ENCODE results near the gene DIO1. TPM values are rescaled to one million over a fixed set of nuclear protein-coding genes. Genes with fewer than 3 reads are reported as not detected.

The DIO1 gene
- total RNA-seq (not detected), polyA plus RNA-seq (not detected)
- long read RNA-seq, donor 1 = 0 reads
- long read RNA-seq, donor 2 = 0 reads
- long read RNA-seq, donor 3 = 0 reads

DNA sequence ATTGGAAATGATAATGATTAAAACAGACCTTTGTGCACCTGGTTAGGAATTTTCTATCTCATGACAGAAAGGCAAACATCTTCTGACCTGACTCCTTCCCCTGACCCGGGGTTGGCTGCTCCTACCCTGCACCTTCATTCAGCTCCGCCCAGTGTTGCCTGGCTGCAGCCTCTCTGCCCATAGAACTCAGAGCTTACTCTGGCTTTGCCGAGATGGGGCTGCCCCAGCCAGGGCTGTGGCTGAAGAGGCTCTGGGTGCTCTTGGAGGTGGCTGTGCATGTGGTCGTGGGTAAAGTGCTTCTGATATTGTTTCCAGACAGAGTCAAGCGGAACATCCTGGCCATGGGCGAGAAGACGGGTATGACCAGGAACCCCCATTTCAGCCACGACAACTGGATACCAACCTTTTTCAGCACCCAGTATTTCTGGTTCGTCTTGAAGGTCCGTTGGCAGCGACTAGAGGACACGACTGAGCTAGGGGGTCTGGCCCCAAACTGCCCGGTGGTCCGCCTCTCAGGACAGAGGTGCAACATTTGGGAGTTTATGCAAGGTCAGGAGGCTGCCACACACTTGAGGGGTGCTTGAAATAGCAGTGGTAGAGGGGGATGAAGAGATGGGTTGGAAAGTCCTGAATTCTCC is at the start of gene DIO1:
Gene DIO1 (plus strand): TSS at position 189 of the 638 bp plus-strand sequence. CDS start 24 bp downstream, at position 213.
- TF ChIP-seq, protein P1, sequence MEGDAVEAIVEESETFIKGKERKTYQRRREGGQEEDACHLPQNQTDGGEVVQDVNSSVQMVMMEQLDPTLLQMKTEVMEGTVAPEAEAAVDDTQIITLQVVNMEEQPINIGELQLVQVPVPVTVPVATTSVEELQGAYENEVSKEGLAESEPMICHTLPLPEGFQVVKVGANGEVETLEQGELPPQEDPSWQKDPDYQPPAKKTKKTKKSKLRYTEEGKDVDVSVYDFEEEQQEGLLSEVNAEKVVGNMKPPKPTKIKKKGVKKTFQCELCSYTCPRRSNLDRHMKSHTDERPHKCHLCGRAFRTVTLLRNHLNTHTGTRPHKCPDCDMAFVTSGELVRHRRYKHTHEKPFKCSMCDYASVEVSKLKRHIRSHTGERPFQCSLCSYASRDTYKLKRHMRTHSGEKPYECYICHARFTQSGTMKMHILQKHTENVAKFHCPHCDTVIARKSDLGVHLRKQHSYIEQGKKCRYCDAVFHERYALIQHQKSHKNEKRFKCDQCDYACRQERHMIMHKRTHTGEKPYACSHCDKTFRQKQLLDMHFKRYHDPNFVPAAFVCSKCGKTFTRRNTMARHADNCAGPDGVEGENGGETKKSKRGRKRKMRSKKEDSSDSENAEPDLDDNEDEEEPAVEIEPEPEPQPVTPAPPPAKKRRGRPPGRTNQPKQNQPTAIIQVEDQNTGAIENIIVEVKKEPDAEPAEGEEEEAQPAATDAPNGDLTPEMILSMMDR (IDR thresholded peaks at IDR 0.05) = no peak
- no peak for TF ChIP-seq POLR2A (IDR thresholded peaks at IDR 0.05)
- WGBS, 4 donors = 78 to 82% (median 80%) methylated on average over 12 to 14 of the region's 14 CpGs
- Histone ChIP-seq H3K4me3 (no peak within 1 kb of the TSS), H3K27me3 (no peaks in the 10 kb centered on the region), H3K4me1 (peaks cover 0 to 61% (median 7%) of the 10 kb centered on the region in 12 donors), H3K9me3 (no peaks in the 10 kb centered on the region), H3K36me3 (no peaks in the 10 kb centered on the region), H3K27ac (peak within 1 kb of the TSS in 2 of 12 donors; percentile 19 to 85)
- intact Hi-C loops (cut with DNase I) = loop anchor here in 2 of 10 donors (5.0 to 10.0 kb wide), 2 partner anchors 53 to 161 kb away; partner anchors contain the start of genes IFT25 (in 2 of the 2), LRRC42 (in 2 of the 2), TCEANC2 (in 1 of the 2) and TMEM59 (in 1 of the 2)
- ATAC-seq = no peak
- DNase-seq = no peak

DNA sequence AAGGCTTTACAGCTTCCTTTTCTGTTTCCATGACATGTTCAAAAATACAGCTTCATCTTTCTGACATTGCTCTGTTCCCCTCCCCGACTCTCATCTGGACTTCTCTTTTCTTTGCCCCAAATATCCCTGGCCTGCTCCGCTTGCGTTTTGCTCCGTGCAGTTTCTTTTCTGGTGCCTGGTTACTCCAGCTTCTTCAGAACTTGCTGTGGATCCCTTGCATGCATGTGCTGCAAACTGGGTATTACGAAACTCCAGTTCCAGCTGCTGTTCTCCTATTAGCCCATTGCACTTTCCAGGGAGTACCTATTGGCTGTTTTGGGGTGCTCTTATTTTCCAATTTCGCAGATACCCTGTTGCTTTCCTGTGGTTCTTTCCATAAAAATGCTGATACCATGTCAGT is 46.0 kb upstream of the DIO1 start:
- 87 to 94% (median 92%) methylated on average over 6 of the region's 6 CpGs for WGBS, 4 donors
- no peak overlapping the region for H3K27ac ChIP-seq
- peaks cover 0 to 6% (median 0%) of the 10 kb centered on the region in 12 donors for H3K9me3 ChIP-seq
- no peak for DNase-seq
- H3K27me3 ChIP-seq = no peaks in the 10 kb centered on the region
- TF ChIP-seq POLR2A (IDR thresholded peaks at IDR 0.05) = no peak
- TF ChIP-seq, protein P1 (IDR thresholded peaks at IDR 0.05) = no peak
- no peak overlapping the region for H3K4me3 ChIP-seq
- ATAC-seq = no peak
- H3K4me1 ChIP-seq = no peaks in the 10 kb centered on the region
- intact Hi-C loops (cut with DNase I) = no loop called here
- peaks cover 0 to 19% (median 13%) of the 10 kb centered on the region in 9 donors for H3K36me3 ChIP-seq

DNA sequence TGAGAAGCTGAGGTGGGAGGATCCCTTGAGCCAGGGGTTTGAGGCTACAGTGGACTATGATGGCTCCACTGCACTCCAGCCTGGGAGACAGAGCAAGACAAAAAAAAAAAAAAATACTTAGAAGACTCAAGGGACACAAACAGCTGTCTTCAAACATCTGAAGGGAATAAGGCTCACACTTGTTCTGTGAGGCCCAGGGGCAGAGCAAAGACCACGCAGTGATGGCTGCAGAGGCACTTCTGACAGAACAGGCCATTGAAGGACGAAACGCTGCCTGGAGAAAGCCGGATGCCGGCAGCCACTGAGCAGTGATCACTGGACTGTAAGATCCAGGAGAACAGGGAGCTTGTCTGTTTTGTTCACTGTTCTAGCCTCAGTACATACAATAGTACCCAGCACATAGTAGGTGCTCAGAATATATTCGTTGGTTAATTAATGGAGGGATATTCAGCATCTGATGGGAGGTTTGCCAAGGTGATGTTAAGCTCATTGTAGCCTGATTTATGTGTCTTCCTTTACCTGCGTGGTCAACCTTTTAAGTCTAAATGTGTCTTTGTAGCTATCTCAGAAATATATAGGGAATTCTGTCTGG is 43.8 kb upstream of the DIO1 start:
- TF ChIP-seq POLR2A (IDR thresholded peaks at IDR 0.05) = no peak
- TF ChIP-seq, protein P1 (IDR thresholded peaks at IDR 0.05) = no peak
- peaks cover 0 to 41% (median 35%) of the 10 kb centered on the region in 9 donors for H3K36me3 ChIP-seq
- no peaks in the 10 kb centered on the region for H3K27me3 ChIP-seq
- no peak overlapping the region for H3K4me3 ChIP-seq
- intact Hi-C loops (cut with DNase I) = no loop called here
- no peak overlapping the region for H3K27ac ChIP-seq
- ATAC-seq (no peak), DNase-seq (no peak)
- 78 to 91% (median 88%) methylated on average over 7 of the region's 7 CpGs for WGBS, 4 donors
- no peaks in the 10 kb centered on the region for H3K9me3 ChIP-seq
- no peaks in the 10 kb centered on the region for H3K4me1 ChIP-seq

DNA sequence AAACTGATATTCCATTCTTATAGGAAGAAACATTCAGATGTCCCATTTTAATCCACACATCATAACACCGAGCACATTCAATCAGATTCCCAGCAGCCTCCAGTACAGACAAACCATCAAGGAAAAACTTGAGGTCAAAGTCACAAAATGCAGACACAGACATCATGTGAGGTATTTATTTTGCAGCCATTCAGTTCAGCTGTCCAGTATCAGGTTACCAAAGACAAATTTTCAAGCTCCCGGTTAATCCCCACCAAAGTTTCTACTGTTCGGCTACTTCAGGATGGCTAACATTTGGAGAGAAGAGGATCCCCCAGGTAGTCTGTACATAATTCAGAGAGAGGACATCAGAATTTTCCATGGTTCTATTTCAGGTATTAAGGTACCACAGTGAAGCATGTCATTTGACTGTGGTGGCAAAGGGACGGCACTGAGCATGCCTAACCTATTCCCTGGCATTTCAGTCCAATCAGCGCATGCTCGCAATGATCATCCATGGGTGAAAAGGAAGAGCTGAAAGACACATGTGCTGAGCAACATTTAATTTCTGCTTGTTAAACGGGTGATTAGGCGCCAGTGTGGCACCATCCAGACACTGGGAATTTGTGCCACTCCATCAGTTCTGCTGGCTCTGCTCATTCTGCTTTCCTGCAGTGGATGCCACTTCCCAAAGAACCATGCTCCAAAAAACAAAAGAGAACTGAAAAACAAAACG is 42.3 kb upstream of the DIO1 start:
- Histone ChIP-seq H3K27me3 (no peaks in the 10 kb centered on the region), H3K27ac (no peak overlapping the region), H3K9me3 (no peaks in the 10 kb centered on the region), H3K36me3 (peaks cover 0 to 57% (median 50%) of the 10 kb centered on the region in 9 donors), H3K4me1 (no peaks in the 10 kb centered on the region), H3K4me3 (no peak overlapping the region)
- intact Hi-C loops (cut with DNase I) = no loop called here
- 86 to 91% (median 90%) methylated on average over 9 of the region's 9 CpGs for WGBS, 4 donors
- no peak for TF ChIP-seq POLR2A (IDR thresholded peaks at IDR 0.05)
- TF ChIP-seq, protein P1 (IDR thresholded peaks at IDR 0.05) = no peak
- ATAC-seq (no peak), DNase-seq (no peak)

Measured in heart left ventricle (tissue), 16 donors.